ENCODE data around the gene BPIFB4.

BPIFB4 gene

GRCh38 chr20:33068251-33068939, 11.0 kb upstream of the BPIFB4 start:
- Histone ChIP-seq H3K9ac (ENCODE audit: low read depth, low read length, poor library complexity) (no peak overlapping the region), H2AK5ac (ENCODE audit: low read depth, low read length) (peak overlapping the region; percentile 76), H3K14ac (ENCODE audit: low read length) (no peak overlapping the region), H4K91ac (ENCODE audit: low read depth, low read length, poor library complexity) (no peak overlapping the region), H3K27ac (replicated peaks; ENCODE audit: low read length) (no peak overlapping the region), H3K23ac (ENCODE audit: low read depth, low read length, poor library complexity) (no peak overlapping the region), H3K4ac (ENCODE audit: low read length) (no peak overlapping the region), H3K4me2 (ENCODE audit: insufficient read depth, low read length, poor library complexity, severe bottlenecking) (no peak overlapping the region), H3K79me1 (ENCODE audit: low read depth, low read length) (no peaks in the 10 kb centered on the region), H3K4me1 (ENCODE audit: control insufficient read depth in 2 of 2, insufficient read depth in 1 of 2, low read depth in 1 of 2, low read length in 2 of 2) (no peaks in the 10 kb centered on the region), H4K8ac (ENCODE audit: low read depth, low read length) (peak overlapping the region; percentile 74), H2BK15ac (ENCODE audit: low read length) (no peak overlapping the region), H2BK5ac (ENCODE audit: low read length) (no peak overlapping the region), H3K9me3 (replicated peaks in 1 of 2; ENCODE audit: control insufficient read depth in 2 of 2, insufficient read depth in 1 of 2, low read depth in 1 of 2, low read length in 2 of 2) (no peaks in the 10 kb centered on the region), H3K27me3 (ENCODE audit: control insufficient read depth in 3 of 3, insufficient read depth in 3 of 3, low read depth in 1 of 3, low read length in 3 of 3) (no peaks in the 10 kb centered on the region), H2AFZ (ENCODE audit: low read length) (no peak overlapping the region), H3K4me3 (ENCODE audit: low read length in 2 of 2) (no peak overlapping the region), H2BK120ac (ENCODE audit: low read depth, low read length) (no peak overlapping the region), H3K36me3 (replicated peaks in 1 of 2; ENCODE audit: control insufficient read depth in 2 of 2, insufficient read depth in 2 of 2, low read length in 2 of 2) (no peaks in the 10 kb centered on the region), H3K18ac (ENCODE audit: low read length) (no peak overlapping the region), H2BK12ac (ENCODE audit: low read length) (peak overlapping the region; percentile 48)
- no CpG with 5 or more reads among the region's 12 CpGs for WGBS, 2 donors (ENCODE audit: extremely low coverage in 2 of 2, insufficient read length in 2 of 2, insufficient replicate concordance in 1 of 2)
- no peak for DNase-seq (ENCODE audit: low spot score)

GRCh38 chr20:33069673-33070072, 9.8 kb upstream of the BPIFB4 start:
- H2AFZ ChIP-seq (ENCODE audit: low read length) = no peak overlapping the region
- WGBS, 2 donors (ENCODE audit: extremely low coverage in 2 of 2, insufficient read length in 2 of 2, insufficient replicate concordance in 1 of 2) = no CpG with 5 or more reads among the region's 9 CpGs
- H3K27me3 ChIP-seq (ENCODE audit: control insufficient read depth in 3 of 3, insufficient read depth in 3 of 3, low read depth in 1 of 3, low read length in 3 of 3) = no peaks in the 10 kb centered on the region
- DNase-seq (ENCODE audit: low spot score) = no peak
- no peak overlapping the region for H3K14ac ChIP-seq (ENCODE audit: low read length)
- H3K4ac ChIP-seq (ENCODE audit: low read length) = no peak overlapping the region
- H2BK120ac ChIP-seq (ENCODE audit: low read depth, low read length) = no peak overlapping the region
- no peaks in the 10 kb centered on the region for H3K36me3 ChIP-seq (replicated peaks in 1 of 2; ENCODE audit: control insufficient read depth in 2 of 2, insufficient read depth in 2 of 2, low read length in 2 of 2)
- no peak overlapping the region for H2BK15ac ChIP-seq (ENCODE audit: low read length)
- H4K8ac ChIP-seq (ENCODE audit: low read depth, low read length) = no peak overlapping the region
- no peak overlapping the region for H3K4me2 ChIP-seq (ENCODE audit: insufficient read depth, low read length, poor library complexity, severe bottlenecking)
- no peak overlapping the region for H2BK12ac ChIP-seq (ENCODE audit: low read length)
- no peaks in the 10 kb centered on the region for H3K9me3 ChIP-seq (replicated peaks in 1 of 2; ENCODE audit: control insufficient read depth in 2 of 2, insufficient read depth in 1 of 2, low read depth in 1 of 2, low read length in 2 of 2)
- H3K79me1 ChIP-seq (ENCODE audit: low read depth, low read length) = no peaks in the 10 kb centered on the region
- H3K4me3 ChIP-seq (ENCODE audit: low read length in 2 of 2) = no peak overlapping the region
- H3K23ac ChIP-seq (ENCODE audit: low read depth, low read length, poor library complexity) = no peak overlapping the region
- no peaks in the 10 kb centered on the region for H3K4me1 ChIP-seq (ENCODE audit: control insufficient read depth in 2 of 2, insufficient read depth in 1 of 2, low read depth in 1 of 2, low read length in 2 of 2)
- H3K27ac ChIP-seq (replicated peaks; ENCODE audit: low read length) = no peak overlapping the region
- no peak overlapping the region for H3K9ac ChIP-seq (ENCODE audit: low read depth, low read length, poor library complexity)
- no peak overlapping the region for H2AK5ac ChIP-seq (ENCODE audit: low read depth, low read length)
- peak overlapping the region; percentile 83 for H2BK5ac ChIP-seq (ENCODE audit: low read length)
- H4K91ac ChIP-seq (ENCODE audit: low read depth, low read length, poor library complexity) = no peak overlapping the region
- peak overlapping the region; percentile 34 for H3K18ac ChIP-seq (ENCODE audit: low read length)

DNA sequence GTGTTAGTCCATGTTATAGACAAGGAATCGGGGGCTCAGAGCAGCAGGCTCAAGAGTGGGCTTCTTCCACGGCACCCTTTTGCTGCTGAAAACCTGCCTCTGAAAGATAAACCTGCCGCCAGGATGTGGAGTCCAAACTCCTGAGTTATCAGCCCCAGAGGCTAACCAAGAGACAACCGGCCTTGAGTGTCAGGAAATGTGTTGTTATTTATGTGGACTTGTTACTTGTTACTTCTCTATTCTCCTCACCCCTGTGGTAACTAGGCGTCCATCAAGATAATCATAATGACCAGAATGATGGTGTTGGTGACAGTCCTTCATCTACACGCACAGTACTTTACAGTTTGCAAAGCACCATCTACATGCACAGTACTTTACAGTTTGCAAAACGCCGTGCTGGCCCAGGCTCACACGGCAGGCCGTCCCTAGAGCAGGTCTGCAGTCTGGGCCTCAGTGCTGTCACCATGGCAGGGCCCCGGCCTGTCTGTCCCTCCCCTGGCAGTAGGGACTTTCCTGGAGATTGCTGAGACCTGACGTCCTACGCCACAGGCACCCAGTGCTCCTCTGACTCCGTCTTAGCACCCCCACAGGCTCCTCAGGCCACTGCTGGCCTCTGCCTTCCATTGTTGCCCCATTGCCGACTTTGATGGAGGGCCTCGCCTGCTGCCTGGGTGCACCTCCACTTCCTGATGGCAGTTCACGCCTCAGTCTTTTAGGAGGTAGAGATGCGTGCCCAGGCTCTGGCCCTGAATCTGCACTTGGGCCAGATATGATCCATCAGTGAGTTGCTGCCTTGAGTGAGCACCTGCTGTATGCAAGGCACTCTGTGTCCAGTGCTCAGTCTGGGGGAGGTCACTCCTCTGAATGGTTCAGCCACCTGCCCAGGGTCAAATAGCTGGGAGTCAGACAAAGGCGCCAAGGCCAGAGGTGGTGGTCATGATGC, 9.1 kb upstream of the BPIFB4 start:
- no peaks in the 10 kb centered on the region for H3K79me1 ChIP-seq (ENCODE audit: low read depth, low read length)
- H3K36me3 ChIP-seq (replicated peaks in 1 of 2; ENCODE audit: control insufficient read depth in 2 of 2, insufficient read depth in 2 of 2, low read length in 2 of 2) = no peaks in the 10 kb centered on the region
- H2BK12ac ChIP-seq (ENCODE audit: low read length) = peak overlapping the region; percentile 35
- H3K27me3 ChIP-seq (ENCODE audit: control insufficient read depth in 3 of 3, insufficient read depth in 3 of 3, low read depth in 1 of 3, low read length in 3 of 3) = no peaks in the 10 kb centered on the region
- no CpG with 5 or more reads among the region's 19 CpGs for WGBS, 2 donors (ENCODE audit: extremely low coverage in 2 of 2, insufficient read length in 2 of 2, insufficient replicate concordance in 1 of 2)
- peak overlapping the region; percentile 74 for H3K14ac ChIP-seq (ENCODE audit: low read length)
- no peak overlapping the region for H2BK120ac ChIP-seq (ENCODE audit: low read depth, low read length)
- H2BK15ac ChIP-seq (ENCODE audit: low read length) = no peak overlapping the region
- H3K4me2 ChIP-seq (ENCODE audit: insufficient read depth, low read length, poor library complexity, severe bottlenecking) = no peak overlapping the region
- H3K18ac ChIP-seq (ENCODE audit: low read length) = peak overlapping the region; percentile 55
- no peaks in the 10 kb centered on the region for H3K9me3 ChIP-seq (replicated peaks in 1 of 2; ENCODE audit: control insufficient read depth in 2 of 2, insufficient read depth in 1 of 2, low read depth in 1 of 2, low read length in 2 of 2)
- no peak overlapping the region for H2AFZ ChIP-seq (ENCODE audit: low read length)
- H4K8ac ChIP-seq (ENCODE audit: low read depth, low read length) = no peak overlapping the region
- H3K4ac ChIP-seq (ENCODE audit: low read length) = no peak overlapping the region
- no peak overlapping the region for H3K27ac ChIP-seq (replicated peaks; ENCODE audit: low read length)
- H3K9ac ChIP-seq (ENCODE audit: low read depth, low read length, poor library complexity) = no peak overlapping the region
- peak overlapping the region; percentile 83 for H2BK5ac ChIP-seq (ENCODE audit: low read length)
- H2AK5ac ChIP-seq (ENCODE audit: low read depth, low read length) = peak overlapping the region; percentile 44
- DNase-seq (ENCODE audit: low spot score) = no peak
- no peak overlapping the region for H3K23ac ChIP-seq (ENCODE audit: low read depth, low read length, poor library complexity)
- peak overlapping the region in 1 of 2 donors; percentile 32 for H3K4me3 ChIP-seq (ENCODE audit: low read length in 2 of 2)
- H3K4me1 ChIP-seq (ENCODE audit: control insufficient read depth in 2 of 2, insufficient read depth in 1 of 2, low read depth in 1 of 2, low read length in 2 of 2) = no peaks in the 10 kb centered on the region
- peak overlapping the region; percentile 9 for H4K91ac ChIP-seq (ENCODE audit: low read depth, low read length, poor library complexity)

DNA sequence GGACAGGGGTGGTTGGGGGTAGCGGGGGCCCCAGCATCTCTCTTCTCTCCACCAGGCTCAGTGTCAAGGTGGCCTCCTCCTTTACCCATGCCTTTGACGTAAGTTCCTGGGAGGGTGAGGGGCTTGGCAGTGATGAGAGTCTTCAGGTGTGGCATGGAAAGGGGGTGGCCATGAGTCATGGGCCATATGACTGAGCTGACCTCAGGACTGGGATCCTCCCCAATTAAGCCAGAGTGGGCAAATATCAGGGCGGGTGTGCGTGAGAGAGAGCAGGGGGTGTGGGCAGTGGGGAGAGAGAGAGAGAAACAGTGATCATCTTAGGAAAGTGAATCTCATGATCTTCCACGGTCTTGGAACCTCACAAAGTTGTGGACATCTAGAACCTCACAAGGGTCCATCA, 8.2 kb upstream of the BPIFB4 start:
- Histone ChIP-seq H4K91ac (ENCODE audit: low read depth, low read length, poor library complexity) (no peak overlapping the region), H2BK5ac (ENCODE audit: low read length) (no peak overlapping the region), H2AK5ac (ENCODE audit: low read depth, low read length) (no peak overlapping the region), H3K4me1 (ENCODE audit: control insufficient read depth in 2 of 2, insufficient read depth in 1 of 2, low read depth in 1 of 2, low read length in 2 of 2) (no peaks in the 10 kb centered on the region), H2BK15ac (ENCODE audit: low read length) (no peak overlapping the region), H4K8ac (ENCODE audit: low read depth, low read length) (no peak overlapping the region), H2BK120ac (ENCODE audit: low read depth, low read length) (no peak overlapping the region), H3K23ac (ENCODE audit: low read depth, low read length, poor library complexity) (no peak overlapping the region), H3K14ac (ENCODE audit: low read length) (no peak overlapping the region), H2BK12ac (ENCODE audit: low read length) (no peak overlapping the region), H3K79me1 (ENCODE audit: low read depth, low read length) (no peaks in the 10 kb centered on the region), H3K4me2 (ENCODE audit: insufficient read depth, low read length, poor library complexity, severe bottlenecking) (no peak overlapping the region), H3K27me3 (ENCODE audit: control insufficient read depth in 3 of 3, insufficient read depth in 3 of 3, low read depth in 1 of 3, low read length in 3 of 3) (no peaks in the 10 kb centered on the region), H3K36me3 (replicated peaks in 1 of 2; ENCODE audit: control insufficient read depth in 2 of 2, insufficient read depth in 2 of 2, low read length in 2 of 2) (no peaks in the 10 kb centered on the region), H3K9me3 (replicated peaks in 1 of 2; ENCODE audit: control insufficient read depth in 2 of 2, insufficient read depth in 1 of 2, low read depth in 1 of 2, low read length in 2 of 2) (no peaks in the 10 kb centered on the region), H3K18ac (ENCODE audit: low read length) (no peak overlapping the region), H2AFZ (ENCODE audit: low read length) (no peak overlapping the region), H3K9ac (ENCODE audit: low read depth, low read length, poor library complexity) (no peak overlapping the region), H3K4me3 (ENCODE audit: low read length in 2 of 2) (no peak overlapping the region), H3K27ac (replicated peaks; ENCODE audit: low read length) (no peak overlapping the region), H3K4ac (ENCODE audit: low read length) (no peak overlapping the region)
- no CpG with 5 or more reads among the region's 5 CpGs for WGBS, 2 donors (ENCODE audit: extremely low coverage in 2 of 2, insufficient read length in 2 of 2, insufficient replicate concordance in 1 of 2)
- DNase-seq (ENCODE audit: low spot score) = no peak
